COLO668 (cell line): ENCODE data around the gene TMEM63C.
"Not testable (repeated sequence)": the region's sequence is repeated elsewhere in the genome, so short reads cannot be mapped to it uniquely, and the experiment has no call there.

Experiments used
- DNase-seq: peaks from one replicate; lab custom pipeline; 2025; ENCODE audit not compliant: unreplicated experiment; lab: John Stamatoyannopoulos, UW

The TMEM63C gene

GRCh38 chr14:77153802-77154201, 27.8 kb upstream of the TMEM63C start:
- no peak for DNase-seq

- no peak for DNase-seq
Observed at GRCh38 chr14:77154421-77154820, 27.2 kb upstream of the TMEM63C start.

GRCh38 chr14:77155083-77155482, 26.5 kb upstream of the TMEM63C start:
- no peak for DNase-seq

GRCh38 chr14:77157740-77158139, 23.9 kb upstream of the TMEM63C start:
- DNase-seq = no peak

GRCh38 chr14:77158175-77158881, 23.3 kb upstream of the TMEM63C start:
- peak; percentile 91 for DNase-seq

GRCh38 chr14:77158882-77159255, 22.7 kb upstream of the TMEM63C start:
- DNase-seq = no peak

- no peak for DNase-seq
Observed at GRCh38 chr14:77161011-77161410, 20.6 kb upstream of the TMEM63C start.

- no peak for DNase-seq
Observed at GRCh38 chr14:77170045-77170444, 11.6 kb upstream of the TMEM63C start.

- DNase-seq = no peak
Observed at GRCh38 chr14:77172916-77173315, 8.7 kb upstream of the TMEM63C start.

GRCh38 chr14:77173911-77174617, 7.5 kb upstream of the TMEM63C start:
- not testable (repeated sequence) for DNase-seq

GRCh38 chr14:77175843-77176242, 5.8 kb upstream of the TMEM63C start:
- DNase-seq = no peak

GRCh38 chr14:77177702-77178101, 3.9 kb upstream of the TMEM63C start:
- no peak for DNase-seq

- no peak for DNase-seq
Observed at GRCh38 chr14:77178656-77179055, 2.9 kb upstream of the TMEM63C start.

- DNase-seq = no peak
Observed at GRCh38 chr14:77180726-77181602, 634 bp upstream of the TMEM63C start.

- DNase-seq = no peak
Observed at GRCh38 chr14:77183896-77184295, 2.3 kb downstream of the TMEM63C start.

GRCh38 chr14:77184396-77185092, 2.9 kb downstream of the TMEM63C start:
- DNase-seq = peak; percentile 48

GRCh38 chr14:77185093-77185465, 3.5 kb downstream of the TMEM63C start:
- DNase-seq = no peak

GRCh38 chr14:77186911-77187648, 5.5 kb downstream of the TMEM63C start:
- DNase-seq = peak; percentile 68

GRCh38 chr14:77187649-77188012, 6.0 kb downstream of the TMEM63C start:
- DNase-seq = no peak

GRCh38 chr14:77189479-77189878, 7.9 kb downstream of the TMEM63C start:
- peak; percentile 37 for DNase-seq

GRCh38 chr14:77190977-77191376, 9.4 kb downstream of the TMEM63C start:
- no peak for DNase-seq
